ENCODE data around the gene TIMM22. TPM values are rescaled to one million over a fixed set of nuclear protein-coding genes. Genes with fewer than 3 reads are reported as not detected.

The TIMM22 gene
- total RNA-seq, 4 donors from 2014 or later: 14.7 to 17.1 (median 14.9) TPM

- no peak for DNase-seq
- Histone ChIP-seq H3K9me3 (no peaks in the 10 kb centered on the region), H3K4me3 (replicated peaks in 1 of 3) (no peak overlapping the region), H3K36me3 (no peaks in the 10 kb centered on the region), H3K27ac (no peak overlapping the region), H3K27me3 (no peaks in the 10 kb centered on the region), H3K4me1 (peaks cover 13 to 50% of the 10 kb centered on the region in 2 donors)
- WGBS, 2 donors: 54 to 63% methylated on average over 14 to 17 of the region's 17 CpGs
- TF ChIP-seq, protein P1, sequence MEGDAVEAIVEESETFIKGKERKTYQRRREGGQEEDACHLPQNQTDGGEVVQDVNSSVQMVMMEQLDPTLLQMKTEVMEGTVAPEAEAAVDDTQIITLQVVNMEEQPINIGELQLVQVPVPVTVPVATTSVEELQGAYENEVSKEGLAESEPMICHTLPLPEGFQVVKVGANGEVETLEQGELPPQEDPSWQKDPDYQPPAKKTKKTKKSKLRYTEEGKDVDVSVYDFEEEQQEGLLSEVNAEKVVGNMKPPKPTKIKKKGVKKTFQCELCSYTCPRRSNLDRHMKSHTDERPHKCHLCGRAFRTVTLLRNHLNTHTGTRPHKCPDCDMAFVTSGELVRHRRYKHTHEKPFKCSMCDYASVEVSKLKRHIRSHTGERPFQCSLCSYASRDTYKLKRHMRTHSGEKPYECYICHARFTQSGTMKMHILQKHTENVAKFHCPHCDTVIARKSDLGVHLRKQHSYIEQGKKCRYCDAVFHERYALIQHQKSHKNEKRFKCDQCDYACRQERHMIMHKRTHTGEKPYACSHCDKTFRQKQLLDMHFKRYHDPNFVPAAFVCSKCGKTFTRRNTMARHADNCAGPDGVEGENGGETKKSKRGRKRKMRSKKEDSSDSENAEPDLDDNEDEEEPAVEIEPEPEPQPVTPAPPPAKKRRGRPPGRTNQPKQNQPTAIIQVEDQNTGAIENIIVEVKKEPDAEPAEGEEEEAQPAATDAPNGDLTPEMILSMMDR (IDR thresholded peaks at IDR 0.05): no peak
- TF ChIP-seq POLR2A (IDR thresholded peaks at IDR 0.05): no peak
- intact Hi-C loops (cut with DNase I): no loop called here
These were observed 38.7 kb downstream of the TIMM22 start for GRCh38 chr17:1035546-1036170.

DNA sequence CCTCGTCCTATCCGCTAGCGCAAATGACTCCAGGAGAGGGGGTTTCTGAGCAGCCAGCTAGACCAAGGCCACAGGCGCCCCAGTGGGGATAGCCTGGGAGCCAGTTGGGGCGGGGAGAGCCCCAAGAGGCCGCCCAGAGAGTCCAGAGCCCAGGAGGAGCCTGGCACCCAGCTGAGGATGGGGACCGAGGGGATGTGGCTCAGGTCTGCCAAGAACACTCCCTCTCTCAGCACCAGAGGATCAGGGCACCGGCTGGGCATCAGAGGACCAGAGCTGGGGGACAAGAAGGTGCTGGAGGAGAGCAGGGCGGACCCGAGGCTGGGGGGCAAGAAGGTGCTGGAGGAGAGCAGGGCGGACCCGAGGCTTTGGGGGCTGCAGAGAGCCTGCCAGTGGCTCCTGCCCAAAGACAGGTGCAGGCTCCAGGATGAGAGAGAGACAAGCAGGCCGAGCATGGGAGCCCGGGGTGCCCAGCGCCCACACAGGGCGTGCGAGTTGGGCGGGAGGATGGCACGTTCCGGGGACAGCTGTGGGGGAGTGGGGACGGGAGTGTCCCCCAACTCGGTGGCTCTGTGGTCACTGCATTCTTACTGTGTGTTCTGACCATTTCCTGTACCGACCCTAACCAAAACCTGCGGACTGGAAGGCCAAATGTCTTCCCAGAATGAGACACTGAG, 39.4 kb downstream of the TIMM22 start:
- TF ChIP-seq POLR2A (IDR thresholded peaks at IDR 0.05): no peak
- TF ChIP-seq, protein P1 (IDR thresholded peaks at IDR 0.05): no peak
- 89 to 95% methylated on average over 23 to 24 of the region's 24 CpGs for WGBS, 2 donors
- no peak for DNase-seq
- Histone ChIP-seq H3K27me3 (no peaks in the 10 kb centered on the region), H3K4me1 (peaks cover 13 to 46% of the 10 kb centered on the region in 2 donors), H3K9me3 (no peaks in the 10 kb centered on the region), H3K4me3 (replicated peaks in 1 of 3) (no peak overlapping the region), H3K36me3 (no peaks in the 10 kb centered on the region), H3K27ac (no peak overlapping the region)
- intact Hi-C loops (cut with DNase I): no loop called here

GRCh38 chr17:1036845-1037237, 39.9 kb downstream of the TIMM22 start:
- WGBS, 2 donors: 89 to 100% methylated on average over 2 of the region's 2 CpGs
- H3K4me1 ChIP-seq: peaks cover 12 to 41% of the 10 kb centered on the region in 2 donors
- intact Hi-C loops (cut with DNase I): no loop called here
- H3K27ac ChIP-seq: no peak overlapping the region
- DNase-seq: no peak
- no peak for TF ChIP-seq POLR2A (IDR thresholded peaks at IDR 0.05)
- TF ChIP-seq, protein P1 (IDR thresholded peaks at IDR 0.05): no peak
- H3K9me3 ChIP-seq: no peaks in the 10 kb centered on the region
- H3K4me3 ChIP-seq (replicated peaks in 1 of 3): no peak overlapping the region
- H3K27me3 ChIP-seq: no peaks in the 10 kb centered on the region
- H3K36me3 ChIP-seq: no peaks in the 10 kb centered on the region

GRCh38 chr17:1037238-1037879, 40.4 kb downstream of the TIMM22 start:
- Histone ChIP-seq H3K4me1 (peaks cover 7 to 36% of the 10 kb centered on the region in 2 donors), H3K27me3 (no peaks in the 10 kb centered on the region), H3K36me3 (no peaks in the 10 kb centered on the region), H3K9me3 (no peaks in the 10 kb centered on the region), H3K4me3 (replicated peaks in 1 of 3) (no peak overlapping the region), H3K27ac (no peak overlapping the region)
- WGBS, 2 donors: 87 to 91% methylated on average over 17 to 18 of the region's 19 CpGs
- TF ChIP-seq, protein P1 (IDR thresholded peaks at IDR 0.05): no peak
- TF ChIP-seq POLR2A (IDR thresholded peaks at IDR 0.05): no peak
- DNase-seq: no peak
- intact Hi-C loops (cut with DNase I): no loop called here

Data from thyroid gland (tissue), 4 donors.